ENCODE measurements around the gene FALEC.

DNA sequence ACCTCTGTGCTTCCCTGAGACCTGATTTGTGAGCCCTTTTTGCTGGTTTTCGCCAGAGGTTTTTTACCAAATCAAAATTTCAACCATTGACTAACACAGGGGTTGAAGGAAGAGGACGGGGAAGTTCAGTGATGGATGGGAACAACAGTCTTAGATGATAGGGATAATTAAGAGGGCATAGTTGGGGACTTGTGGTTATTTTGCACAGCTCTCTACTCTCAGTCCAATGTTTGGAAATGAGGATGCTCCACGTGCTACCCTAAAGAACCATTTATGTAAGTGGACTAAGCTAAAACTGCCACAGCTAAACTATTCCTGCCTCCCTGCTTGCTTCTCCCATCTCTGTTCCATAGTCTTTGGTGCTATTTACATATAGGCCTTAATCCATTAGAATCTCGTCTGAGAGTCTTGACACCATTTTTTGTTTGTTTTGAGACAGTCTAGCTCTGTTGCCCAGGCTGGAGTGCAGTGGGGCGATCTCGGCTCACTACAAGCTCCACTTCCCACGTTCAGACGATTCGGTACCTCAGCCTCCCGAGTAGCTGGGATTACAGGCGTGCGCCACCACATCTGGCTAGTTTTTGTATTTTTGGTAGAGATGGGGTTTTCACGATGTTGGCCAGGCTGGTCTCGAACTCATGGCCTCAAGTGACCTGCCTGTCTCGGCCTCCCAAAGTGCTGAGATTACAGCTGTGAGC, 64.5 kb downstream of the FALEC start:
- TF ChIP-seq, protein P1, sequence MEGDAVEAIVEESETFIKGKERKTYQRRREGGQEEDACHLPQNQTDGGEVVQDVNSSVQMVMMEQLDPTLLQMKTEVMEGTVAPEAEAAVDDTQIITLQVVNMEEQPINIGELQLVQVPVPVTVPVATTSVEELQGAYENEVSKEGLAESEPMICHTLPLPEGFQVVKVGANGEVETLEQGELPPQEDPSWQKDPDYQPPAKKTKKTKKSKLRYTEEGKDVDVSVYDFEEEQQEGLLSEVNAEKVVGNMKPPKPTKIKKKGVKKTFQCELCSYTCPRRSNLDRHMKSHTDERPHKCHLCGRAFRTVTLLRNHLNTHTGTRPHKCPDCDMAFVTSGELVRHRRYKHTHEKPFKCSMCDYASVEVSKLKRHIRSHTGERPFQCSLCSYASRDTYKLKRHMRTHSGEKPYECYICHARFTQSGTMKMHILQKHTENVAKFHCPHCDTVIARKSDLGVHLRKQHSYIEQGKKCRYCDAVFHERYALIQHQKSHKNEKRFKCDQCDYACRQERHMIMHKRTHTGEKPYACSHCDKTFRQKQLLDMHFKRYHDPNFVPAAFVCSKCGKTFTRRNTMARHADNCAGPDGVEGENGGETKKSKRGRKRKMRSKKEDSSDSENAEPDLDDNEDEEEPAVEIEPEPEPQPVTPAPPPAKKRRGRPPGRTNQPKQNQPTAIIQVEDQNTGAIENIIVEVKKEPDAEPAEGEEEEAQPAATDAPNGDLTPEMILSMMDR (IDR thresholded peaks at IDR 0.05), result no peak
- no peak for TF ChIP-seq POLR2A (IDR thresholded peaks at IDR 0.05)

Data from lower leg skin (tissue), 3 donors.